ENCODE data around the gene CELF5. TPM values are rescaled to one million over a fixed set of nuclear protein-coding genes. Genes with fewer than 3 reads are reported as not detected.
"Not testable (repeated sequence)": the region's sequence is repeated elsewhere in the genome, so short reads cannot be mapped to it uniquely, and the experiment has no call there.

CELF5 gene
- total and polyA plus RNA-seq, 2 experiments from 2014 or later, result 1.1 TPM; not detected in 1

GRCh38 chr19:3285647-3286176, 61.3 kb downstream of the CELF5 start:
- Histone ChIP-seq H3K4me2 (ENCODE audit: unreplicated experiment) (no peak overlapping the region), H3K79me2 (ENCODE audit: insufficient read depth) (no peaks in the 10 kb centered on the region), H3K36me3 (ENCODE audit: low read depth) (no peaks in the 10 kb centered on the region), H3K9ac (no peak overlapping the region), H3K9me3 (ENCODE audit: low read depth) (no peaks in the 10 kb centered on the region), H3K27ac (no peak overlapping the region), H3K9me2 (ENCODE audit: insufficient read depth) (no peaks in the 10 kb centered on the region), H3K27me3 (replicated peaks; ENCODE audit: insufficient read depth) (peaks cover 35% of the 10 kb centered on the region), H2AFZ (no peak overlapping the region), H3K4me3 (no peak overlapping the region), H3F3A (ENCODE audit: insufficient read depth) (no peaks in the 10 kb centered on the region), H3K4me1 (ENCODE audit: insufficient read depth) (no peaks in the 10 kb centered on the region), H4K20me1 (ENCODE audit: insufficient read depth) (no peaks in the 10 kb centered on the region)
- no peak for DNase-seq
- in situ Hi-C loops (cut with MboI), result no loop called here
- TF ChIP-seq EZH2 (IDR thresholded peaks at IDR 0.05; ENCODE audit: insufficient read depth, poor library complexity, severe bottlenecking) (no peak), EZH2phosphoT487 (IDR thresholded peaks at IDR 0.05; ENCODE audit: insufficient read depth, low read depth) (no peak)
- WGBS, 2 experiments (ENCODE audit: low coverage in 1 of 2, low lambda C conversion rate in 2 of 2, missing lambda C conversion rate in 2 of 2), result 0 to 7% methylated on average over 2 to 34 of the region's 40 CpGs

- TF ChIP-seq EZH2 (IDR thresholded peaks at IDR 0.05; ENCODE audit: insufficient read depth, poor library complexity, severe bottlenecking), result no peak
- no peak for TF ChIP-seq EZH2phosphoT487 (IDR thresholded peaks at IDR 0.05; ENCODE audit: insufficient read depth, low read depth)
These were observed 63.4 kb downstream of the CELF5 start for GRCh38 chr19:3287814-3288213.

GRCh38 chr19:3288437-3288836, 64.0 kb downstream of the CELF5 start:
- H3K9me3 ChIP-seq (ENCODE audit: low read depth); H3K4me3 ChIP-seq; H3K9me2 ChIP-seq (ENCODE audit: insufficient read depth); H3K27ac ChIP-seq; H3K4me2 ChIP-seq (ENCODE audit: unreplicated experiment); H3K36me3 ChIP-seq (ENCODE audit: low read depth); H2AFZ ChIP-seq; DNase-seq; H3K4me1 ChIP-seq (ENCODE audit: insufficient read depth); in situ Hi-C loops (cut with MboI); H4K20me1 ChIP-seq (ENCODE audit: insufficient read depth); H3K79me2 ChIP-seq (ENCODE audit: insufficient read depth); H3F3A ChIP-seq (ENCODE audit: insufficient read depth); H3K9ac ChIP-seq: not testable (repeated sequence)
- peaks cover 44% of the 10 kb centered on the region for H3K27me3 ChIP-seq (replicated peaks; ENCODE audit: insufficient read depth)
- WGBS, 2 experiments (ENCODE audit: low coverage in 1 of 2, low lambda C conversion rate in 2 of 2, missing lambda C conversion rate in 2 of 2), result 43 to 48% methylated on average over 5 of the region's 5 CpGs

More at GRCh38 chr19:3287814-3288213, 63.4 kb downstream of the CELF5 start:
- Histone ChIP-seq H3K9ac (no peak overlapping the region), H3K9me2 (ENCODE audit: insufficient read depth) (no peaks in the 10 kb centered on the region), H3K4me3 (no peak overlapping the region), H4K20me1 (ENCODE audit: insufficient read depth) (no peaks in the 10 kb centered on the region), H3K79me2 (ENCODE audit: insufficient read depth) (no peaks in the 10 kb centered on the region), H3F3A (ENCODE audit: insufficient read depth) (no peaks in the 10 kb centered on the region), H3K4me2 (ENCODE audit: unreplicated experiment) (no peak overlapping the region), H3K4me1 (ENCODE audit: insufficient read depth) (no peaks in the 10 kb centered on the region), H3K36me3 (ENCODE audit: low read depth) (no peaks in the 10 kb centered on the region), H3K9me3 (ENCODE audit: low read depth) (no peaks in the 10 kb centered on the region), H3K27ac (no peak overlapping the region), H3K27me3 (replicated peaks; ENCODE audit: insufficient read depth) (peaks cover 44% of the 10 kb centered on the region), H2AFZ (no peak overlapping the region)
- in situ Hi-C loops (cut with MboI), result no loop called here
- WGBS, 2 experiments (ENCODE audit: low coverage in 1 of 2, low lambda C conversion rate in 2 of 2, missing lambda C conversion rate in 2 of 2), result 38% methylated on average over 11 of the region's 11 CpGs
- DNase-seq, result no peak

GRCh38 chr19:3289971-3290569, 65.6 kb downstream of the CELF5 start:
- Histone ChIP-seq H3K79me2 (ENCODE audit: insufficient read depth) (no peaks in the 10 kb centered on the region), H4K20me1 (ENCODE audit: insufficient read depth) (no peaks in the 10 kb centered on the region), H3K9me3 (ENCODE audit: low read depth) (no peaks in the 10 kb centered on the region), H3K4me1 (ENCODE audit: insufficient read depth) (no peaks in the 10 kb centered on the region), H3F3A (ENCODE audit: insufficient read depth) (no peaks in the 10 kb centered on the region), H3K9ac (no peak overlapping the region), H3K36me3 (ENCODE audit: low read depth) (no peaks in the 10 kb centered on the region), H2AFZ (no peak overlapping the region), H3K4me3 (no peak overlapping the region), H3K27me3 (replicated peaks; ENCODE audit: insufficient read depth) (peaks cover 53% of the 10 kb centered on the region), H3K27ac (no peak overlapping the region), H3K4me2 (ENCODE audit: unreplicated experiment) (no peak overlapping the region), H3K9me2 (ENCODE audit: insufficient read depth) (no peaks in the 10 kb centered on the region)
- in situ Hi-C loops (cut with MboI), result no loop called here
- WGBS, 2 experiments (ENCODE audit: low coverage in 1 of 2, low lambda C conversion rate in 2 of 2, missing lambda C conversion rate in 2 of 2), result 5 to 7% methylated on average over 20 to 23 of the region's 23 CpGs
- TF ChIP-seq EZH2 (IDR thresholded peaks at IDR 0.05; ENCODE audit: insufficient read depth, poor library complexity, severe bottlenecking) (no peak), EZH2phosphoT487 (IDR thresholded peaks at IDR 0.05; ENCODE audit: insufficient read depth, low read depth) (no peak)
- DNase-seq, result no peak

- H3K4me2 ChIP-seq (ENCODE audit: unreplicated experiment); H4K20me1 ChIP-seq (ENCODE audit: insufficient read depth); H3K9ac ChIP-seq; H3K27ac ChIP-seq; H3F3A ChIP-seq (ENCODE audit: insufficient read depth); H2AFZ ChIP-seq; H3K79me2 ChIP-seq (ENCODE audit: insufficient read depth); DNase-seq; H3K4me1 ChIP-seq (ENCODE audit: insufficient read depth); in situ Hi-C loops (cut with MboI); H3K9me2 ChIP-seq (ENCODE audit: insufficient read depth); H3K9me3 ChIP-seq (ENCODE audit: low read depth); H3K4me3 ChIP-seq; H3K36me3 ChIP-seq (ENCODE audit: low read depth): not testable (repeated sequence)
- H3K27me3 ChIP-seq (replicated peaks; ENCODE audit: insufficient read depth), result peaks cover 53% of the 10 kb centered on the region
- 46 to 53% methylated on average over 6 of the region's 6 CpGs for WGBS, 2 experiments (ENCODE audit: low coverage in 1 of 2, low lambda C conversion rate in 2 of 2, missing lambda C conversion rate in 2 of 2)
These were observed 66.4 kb downstream of the CELF5 start for GRCh38 chr19:3290858-3291257.

Data from GM23248 (cell line).